Skeletal muscle satellite cell (primary cell): ENCODE data around the gene SLC35F2.

ENCODE experiments used
- H3K27me3 ChIP-seq: 2 replicates; pipeline ENCODE4 v1.7.0; 2013; ENCODE audit warnings: low read length; ENCODE audit not compliant: control insufficient read depth, insufficient read depth
- H3K36me3 ChIP-seq: 2 replicates; pipeline ENCODE4 v1.7.0; 2013; ENCODE audit warnings: mild to moderate bottlenecking, control low read depth, low read length; ENCODE audit not compliant: insufficient read depth
- H3K4me1 ChIP-seq: 2 replicates; pipeline ENCODE4 v1.7.0; 2013; ENCODE audit warnings: low read length; ENCODE audit not compliant: control insufficient read depth, insufficient read depth
- H3K4me2 ChIP-seq: 2 replicates; pipeline ENCODE4 v1.7.0; 2013; ENCODE audit warnings: mild to moderate bottlenecking, low read length
- H3K4me3 ChIP-seq: 2 replicates; pipeline ENCODE4 v1.7.0; 2013; ENCODE audit warnings: low read length
- H3K9ac ChIP-seq: 2 replicates; pipeline ENCODE4 v1.7.0; 2013; ENCODE audit warnings: mild to moderate bottlenecking, low read depth, low read length, moderate library complexity
- H3K9me3 ChIP-seq: replicated peaks from 2 replicates; pipeline ENCODE4 v1.7.0; 2013; ENCODE audit warnings: mild to moderate bottlenecking, control low read depth, low read length

Gene SLC35F2

GRCh38 chr11:107751082-107751481 is 107.5 kb downstream of the SLC35F2 start:
- Histone ChIP-seq H3K4me2 (no peak overlapping the region), H3K36me3 (no peaks in the 10 kb centered on the region), H3K27me3 (no peaks in the 10 kb centered on the region), H3K9me3 (no peaks in the 10 kb centered on the region), H3K9ac (no peak overlapping the region), H3K4me3 (no peak overlapping the region), H3K4me1 (no peaks in the 10 kb centered on the region)

GRCh38 chr11:107750313-107750712 is 108.3 kb downstream of the SLC35F2 start:
- Histone ChIP-seq H3K9ac (no peak overlapping the region), H3K36me3 (no peaks in the 10 kb centered on the region), H3K4me2 (no peak overlapping the region), H3K4me3 (no peak overlapping the region), H3K27me3 (no peaks in the 10 kb centered on the region), H3K4me1 (no peaks in the 10 kb centered on the region), H3K9me3 (no peaks in the 10 kb centered on the region)

GRCh38 chr11:107747622-107748021 is 111.0 kb downstream of the SLC35F2 start:
- H3K4me3 ChIP-seq, result no peak overlapping the region
- no peak overlapping the region for H3K9ac ChIP-seq
- no peaks in the 10 kb centered on the region for H3K4me1 ChIP-seq
- H3K9me3 ChIP-seq, result no peaks in the 10 kb centered on the region
- H3K36me3 ChIP-seq, result no peaks in the 10 kb centered on the region
- no peak overlapping the region for H3K4me2 ChIP-seq
- no peaks in the 10 kb centered on the region for H3K27me3 ChIP-seq

GRCh38 chr11:107744736-107745135 is 113.9 kb downstream of the SLC35F2 start:
- H3K4me2 ChIP-seq, result no peak overlapping the region
- H3K9ac ChIP-seq, result no peak overlapping the region
- H3K36me3 ChIP-seq, result no peaks in the 10 kb centered on the region
- H3K9me3 ChIP-seq, result no peaks in the 10 kb centered on the region
- no peaks in the 10 kb centered on the region for H3K27me3 ChIP-seq
- H3K4me1 ChIP-seq, result no peaks in the 10 kb centered on the region
- H3K4me3 ChIP-seq, result no peak overlapping the region

GRCh38 chr11:107743191-107743590 is 115.4 kb downstream of the SLC35F2 start:
- H3K9ac ChIP-seq, result no peak overlapping the region
- H3K4me1 ChIP-seq, result no peaks in the 10 kb centered on the region
- no peak overlapping the region for H3K4me2 ChIP-seq
- no peak overlapping the region for H3K4me3 ChIP-seq
- H3K27me3 ChIP-seq, result no peaks in the 10 kb centered on the region
- H3K9me3 ChIP-seq, result no peaks in the 10 kb centered on the region
- H3K36me3 ChIP-seq, result no peaks in the 10 kb centered on the region

GRCh38 chr11:107741044-107741823 is 117.4 kb downstream of the SLC35F2 start:
- no peaks in the 10 kb centered on the region for H3K27me3 ChIP-seq
- H3K4me2 ChIP-seq, result no peak overlapping the region
- H3K9me3 ChIP-seq, result no peaks in the 10 kb centered on the region
- no peak overlapping the region for H3K4me3 ChIP-seq
- no peaks in the 10 kb centered on the region for H3K4me1 ChIP-seq
- H3K9ac ChIP-seq, result no peak overlapping the region
- H3K36me3 ChIP-seq, result no peaks in the 10 kb centered on the region
